GM21717 (cell line): ENCODE measurements around the gene ARL14EPL.
A peak's percentile ranks its signal among the peaks of the same experiment; 100 is the strongest.

Experiments
- ATAC-seq: cut with Tn5 transposase; IDR thresholded peaks from one replicate; pipeline ENCODE4 v1.9.1; 2021; ENCODE audit warnings: mild to moderate bottlenecking, moderate library complexity; ENCODE audit not compliant: unreplicated experiment

ARL14EPL gene

DNA sequence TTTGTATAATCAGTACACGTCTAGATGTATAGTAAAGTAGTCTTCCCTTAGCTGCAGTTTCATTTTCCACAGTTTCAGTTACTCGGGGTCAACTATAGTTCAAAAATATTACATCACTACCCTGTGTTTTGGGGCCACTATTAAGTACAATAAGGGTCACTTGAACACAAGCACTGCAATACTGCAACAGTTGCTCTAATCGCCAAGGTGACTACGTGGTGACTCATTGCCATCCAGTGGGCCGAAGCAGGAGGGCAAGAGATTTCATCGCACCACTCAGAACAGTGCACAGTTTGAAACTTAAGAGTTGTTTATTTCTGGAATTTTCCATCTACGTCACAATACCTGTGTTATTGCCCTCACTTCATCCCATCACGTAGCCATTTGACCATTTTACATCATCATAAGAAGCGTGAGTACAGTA is at the start of gene ARL14EPL:
Gene ARL14EPL (plus strand): TSS at position 379 of the 424 bp plus-strand sequence. CDS start 18,994 bp downstream, outside the sequence.
- peak; percentile 65 for ATAC-seq

DNA sequence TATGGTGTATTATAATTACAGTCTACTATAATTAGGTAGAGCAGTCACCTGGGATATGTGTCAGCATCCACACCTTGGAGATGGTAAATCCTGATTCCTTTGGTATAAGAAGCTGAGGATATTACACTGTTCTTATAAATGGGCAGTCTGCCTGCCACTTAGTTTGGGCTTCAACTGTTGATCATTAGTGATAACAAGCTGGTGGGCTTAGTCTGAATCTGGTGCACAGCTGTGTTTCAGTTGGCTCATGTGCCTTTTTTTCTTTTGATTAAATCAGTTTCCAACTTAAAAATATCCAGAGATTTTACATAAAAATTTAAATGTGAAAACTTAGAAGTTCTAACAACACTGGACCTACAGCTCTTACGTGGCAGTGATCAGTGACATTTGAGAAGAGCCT is 48.8 kb upstream of the ARL14EPL start:
- no peak for ATAC-seq

DNA sequence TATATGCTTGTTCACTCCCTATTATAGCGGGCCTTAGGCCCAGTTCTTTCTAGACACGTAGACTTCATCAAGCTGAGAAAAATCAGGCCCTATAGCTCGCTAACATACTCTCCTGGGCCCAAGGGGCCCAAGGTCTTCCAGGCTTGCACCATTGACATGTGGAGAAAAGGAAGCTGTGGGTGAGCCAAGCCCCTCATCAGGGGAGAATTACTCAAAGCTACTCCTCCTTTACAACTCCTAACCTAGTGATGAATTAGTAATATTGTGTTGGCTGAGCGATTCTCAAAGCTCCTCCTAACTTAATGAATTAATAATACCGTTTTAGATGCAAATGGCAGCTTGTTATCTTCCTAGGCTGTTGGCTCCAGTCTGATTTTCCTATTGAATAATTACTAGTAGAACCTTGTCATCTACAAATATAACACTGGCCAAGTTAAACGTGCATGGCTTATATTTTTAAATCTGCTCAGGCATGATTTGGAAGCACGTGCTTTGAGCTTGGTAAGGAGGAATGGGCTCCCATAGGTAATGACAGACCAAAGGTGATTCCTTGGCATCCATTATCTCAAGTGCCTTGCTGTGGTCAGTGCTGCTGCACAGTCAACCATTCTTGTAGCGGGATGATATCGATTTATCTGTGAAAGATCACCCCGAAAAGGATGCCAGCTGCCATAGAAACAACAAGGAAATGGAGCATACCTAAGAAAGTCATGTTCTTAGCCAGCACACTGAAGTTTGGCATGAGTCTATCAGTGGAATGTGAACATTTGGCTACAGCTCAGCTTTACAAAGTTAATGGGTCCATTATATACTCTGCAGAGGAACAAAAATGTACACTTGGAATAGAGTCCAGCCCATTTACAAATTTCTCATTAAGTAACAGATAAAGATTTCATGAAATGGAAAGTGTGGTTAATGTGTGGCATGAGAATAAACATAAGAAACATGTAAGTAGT is 46.2 kb upstream of the ARL14EPL start:
- ATAC-seq = no peak

DNA sequence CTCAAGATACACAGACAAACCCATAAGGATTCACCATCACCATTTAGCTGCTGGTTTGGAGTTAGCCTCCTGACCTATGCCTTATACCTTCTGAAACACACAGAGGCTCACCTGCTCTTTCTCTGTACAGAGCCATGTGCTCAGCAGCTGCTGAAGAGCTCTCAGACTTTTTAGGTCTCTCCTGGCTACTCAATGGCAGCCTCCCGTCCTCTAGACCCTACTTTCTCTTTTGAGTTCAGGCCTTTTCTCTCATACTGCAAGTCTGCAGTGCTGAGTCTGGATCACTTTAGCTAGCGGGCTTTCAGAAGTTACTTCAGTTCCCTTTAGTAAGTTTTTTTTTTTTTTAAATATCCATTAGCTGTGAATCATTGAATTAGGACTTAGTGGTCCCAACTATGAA is 44.3 kb upstream of the ARL14EPL start:
- ATAC-seq = no peak

DNA sequence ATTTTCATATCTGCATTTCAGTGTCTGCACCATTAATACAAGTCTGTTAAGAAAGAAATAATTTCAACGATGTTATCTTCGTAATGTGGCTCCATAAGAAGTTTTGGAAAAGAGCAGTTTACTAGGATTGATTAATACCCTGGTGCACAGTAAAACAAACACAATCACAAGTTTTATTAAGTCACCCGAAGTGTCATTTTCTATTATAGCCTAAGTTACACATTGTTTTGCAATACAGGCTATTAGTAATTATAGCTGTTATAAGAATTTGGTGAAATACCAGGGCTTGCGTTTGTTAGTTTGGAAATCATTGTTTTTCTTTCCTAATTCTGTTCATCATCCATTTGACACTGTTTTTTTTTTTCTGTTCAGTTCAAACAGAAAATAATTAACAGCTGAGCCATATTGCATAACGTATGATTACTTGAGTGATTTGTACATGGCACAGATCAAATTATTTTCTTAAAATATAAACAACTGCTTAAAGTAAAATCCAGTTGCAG is 39.4 kb upstream of the ARL14EPL start:
- no peak for ATAC-seq

DNA sequence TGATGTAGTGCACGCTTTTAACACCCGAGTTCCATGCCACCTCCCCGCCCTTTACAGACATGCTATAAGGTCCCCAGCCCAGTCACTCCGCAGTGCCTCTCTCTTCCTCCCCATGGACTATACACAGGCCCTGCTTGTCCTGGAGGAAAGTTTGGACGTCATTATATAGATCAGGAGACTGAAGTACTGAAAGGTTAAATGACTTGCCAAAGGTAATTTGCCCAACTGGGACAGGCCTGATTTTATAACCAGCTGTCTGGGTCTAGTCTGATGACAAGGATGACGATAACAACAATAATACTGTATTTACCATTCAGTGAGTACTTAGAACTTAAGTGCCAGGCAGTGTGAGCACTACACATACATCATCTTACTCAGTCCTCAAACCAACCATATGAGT is 36.9 kb upstream of the ARL14EPL start:
- ATAC-seq = no peak

DNA sequence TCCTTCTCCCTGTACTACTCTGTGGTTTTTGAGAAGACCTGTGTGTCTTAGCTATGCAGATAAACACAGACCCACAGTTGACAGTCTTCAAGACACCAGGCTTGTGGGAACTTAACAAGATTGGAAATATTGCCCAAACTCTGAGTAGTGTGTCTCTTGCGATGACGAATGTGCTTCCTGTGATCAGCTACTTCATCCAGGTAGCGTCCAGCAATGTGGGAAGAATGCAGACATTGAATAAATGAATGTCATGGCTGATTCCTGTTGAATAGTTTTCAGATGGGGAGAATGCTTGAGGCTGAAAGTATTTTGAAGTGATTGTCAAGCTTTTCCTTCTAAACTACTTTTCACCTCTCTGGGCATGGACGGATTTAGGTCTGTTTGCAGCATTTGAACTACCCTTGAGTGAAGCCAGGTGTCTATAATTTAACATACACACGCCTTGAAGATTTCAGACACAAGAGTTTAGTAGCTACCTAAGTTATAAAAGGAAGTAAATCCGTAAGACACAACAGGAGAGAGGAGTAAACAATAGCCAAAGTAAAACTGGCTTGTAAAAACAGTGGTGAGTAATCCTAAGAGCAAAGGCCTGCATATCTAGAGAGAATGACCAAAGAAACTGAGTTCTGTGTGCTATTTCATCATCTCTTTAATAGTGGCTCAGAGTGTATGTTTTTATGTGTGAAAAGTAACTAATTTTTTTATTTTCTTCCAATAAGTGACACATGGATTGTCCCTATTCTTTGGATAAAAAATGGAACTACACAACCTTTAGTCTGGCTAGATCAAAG is 30.0 kb upstream of the ARL14EPL start:
- no peak for ATAC-seq

DNA sequence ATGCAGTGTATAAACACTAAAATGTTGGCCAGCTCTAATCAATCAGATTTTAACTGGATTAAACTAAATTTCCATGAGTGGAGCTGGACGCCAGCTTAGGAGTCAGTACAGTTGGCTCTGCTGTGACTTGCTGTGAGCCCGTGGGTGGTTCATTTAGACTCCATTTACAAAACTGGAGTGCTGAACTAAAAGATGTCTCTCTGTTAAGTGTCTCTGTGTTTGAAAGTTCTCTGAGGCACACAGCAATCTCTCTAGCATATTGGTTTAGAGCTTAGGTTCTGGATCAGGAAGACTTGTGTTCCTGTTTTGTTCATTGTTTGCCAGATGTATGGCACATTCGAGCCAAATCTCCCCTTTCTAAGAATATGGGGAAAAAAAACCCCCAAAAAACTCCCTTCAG is 28.0 kb upstream of the ARL14EPL start:
- no peak for ATAC-seq

DNA sequence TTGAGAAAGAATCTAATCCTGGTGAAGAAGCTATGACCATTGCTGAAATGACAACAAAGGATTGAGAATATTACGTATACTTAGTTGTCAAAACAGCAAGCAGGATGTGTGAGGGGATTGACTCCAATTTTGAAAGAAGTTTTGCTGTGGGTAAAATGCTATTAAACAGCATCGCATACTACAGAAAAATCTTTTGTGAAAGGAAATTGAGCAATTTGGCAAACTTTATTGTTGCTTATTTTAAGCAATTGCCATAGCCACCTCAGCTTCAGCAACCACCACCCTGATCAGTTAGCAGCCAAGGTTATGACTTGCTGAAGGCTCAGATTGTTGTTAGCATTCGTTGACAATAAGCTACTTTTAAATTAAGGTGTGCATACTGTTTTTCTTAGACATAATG is 22.5 kb upstream of the ARL14EPL start:
- ATAC-seq = no peak

DNA sequence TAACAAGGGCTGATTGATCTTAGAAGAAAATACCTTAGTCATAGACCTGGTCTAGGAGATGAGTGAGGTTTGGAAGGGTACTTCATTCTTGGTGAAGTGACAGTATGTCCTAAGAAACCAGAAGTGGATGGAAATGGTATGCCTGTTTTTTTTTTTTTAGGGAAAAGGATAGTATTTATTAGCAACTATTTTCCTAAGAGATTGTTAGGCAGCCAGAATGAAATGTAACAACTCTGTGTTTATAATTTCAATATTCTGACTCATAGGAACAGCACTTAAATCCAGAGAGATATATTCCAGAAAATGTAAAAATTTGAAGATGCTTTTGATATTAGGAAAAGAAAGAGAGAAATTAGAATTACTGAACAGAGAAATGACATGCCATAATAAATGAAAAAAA is 21.2 kb upstream of the ARL14EPL start:
- no peak for ATAC-seq

DNA sequence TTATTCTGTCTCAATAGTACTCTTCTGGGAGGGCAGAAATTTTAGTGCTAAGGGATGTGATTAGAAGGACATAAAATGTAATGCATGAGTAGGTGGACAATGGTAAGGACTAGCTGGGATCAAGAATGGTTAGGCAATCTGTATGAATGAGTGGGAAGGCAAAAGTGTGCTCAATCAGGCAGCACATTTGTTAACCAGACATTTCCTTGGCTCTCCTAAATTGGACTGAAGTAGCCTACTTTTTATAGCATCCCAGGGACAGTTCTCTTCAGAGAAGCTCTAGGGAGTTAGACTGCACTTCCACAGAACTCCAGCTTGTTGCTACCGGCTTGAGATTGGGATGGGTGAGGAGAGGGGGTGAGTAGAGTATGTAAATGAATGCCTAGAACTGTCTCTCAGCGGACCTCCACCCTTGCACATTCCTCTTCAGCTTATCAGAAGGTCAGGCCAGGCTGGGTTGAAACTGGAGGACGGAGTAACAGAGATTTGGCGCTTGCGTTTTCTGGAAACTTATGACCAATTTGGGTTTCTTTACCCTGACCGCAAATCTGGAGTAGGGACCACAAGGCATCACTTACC is 19.0 kb upstream of the ARL14EPL start:
- ATAC-seq = no peak

DNA sequence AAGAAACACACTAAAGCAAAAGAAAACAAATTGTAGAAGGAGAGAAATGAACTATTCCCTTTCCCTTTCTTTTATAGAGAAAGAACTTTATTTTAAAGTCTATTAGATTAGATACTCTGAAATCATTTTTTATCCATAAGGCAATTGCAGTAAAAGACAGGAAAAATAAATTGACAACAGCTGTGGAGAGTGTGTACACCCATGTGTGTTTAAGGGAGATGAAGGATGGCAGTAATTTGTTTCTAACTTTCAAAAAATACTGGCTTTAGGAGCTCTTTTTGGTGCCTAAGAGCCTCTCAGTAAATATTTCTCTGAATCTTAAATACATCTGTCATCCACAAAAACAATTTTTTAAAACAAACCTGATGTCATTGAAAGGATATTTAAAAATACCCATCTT is 18.3 kb upstream of the ARL14EPL start:
- ATAC-seq = no peak

DNA sequence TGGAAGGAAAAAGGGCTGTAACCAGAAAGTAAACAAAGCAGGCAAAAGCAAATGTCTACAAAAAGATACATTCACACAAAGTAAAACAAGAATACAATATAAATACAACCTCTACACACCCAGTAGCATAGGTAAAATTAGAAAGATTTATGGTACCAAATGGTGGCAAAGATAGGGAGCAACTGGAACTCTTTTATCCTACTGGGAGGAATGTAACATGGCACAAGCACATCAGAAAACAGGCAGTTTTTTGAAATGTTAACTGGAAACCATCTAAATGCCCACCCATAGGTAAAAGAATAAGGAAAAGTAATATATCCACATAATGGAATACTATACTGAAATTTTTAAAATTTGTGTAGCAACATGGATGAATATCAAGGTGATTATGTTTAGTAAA is 8.7 kb upstream of the ARL14EPL start:
- ATAC-seq = no peak

DNA sequence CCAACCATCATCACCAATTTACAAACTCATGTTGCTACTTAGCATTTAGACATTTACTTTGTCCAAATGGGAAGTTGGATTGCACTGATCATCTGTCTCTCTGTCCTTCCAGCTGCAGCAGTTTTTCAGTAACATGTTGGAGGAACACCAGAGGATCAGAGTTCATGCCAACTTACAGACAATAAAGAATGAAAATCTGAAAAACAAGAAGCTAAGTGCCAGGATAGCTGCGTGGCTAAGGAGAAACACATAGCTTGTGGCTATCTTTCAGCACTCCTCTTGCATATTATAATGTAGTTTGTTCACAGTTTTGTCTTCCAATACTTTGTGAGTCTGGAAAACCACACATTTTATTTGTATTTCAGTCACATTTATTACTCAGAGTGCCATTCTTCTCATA is 6.4 kb upstream of the ARL14EPL start:
- ATAC-seq = no peak

DNA sequence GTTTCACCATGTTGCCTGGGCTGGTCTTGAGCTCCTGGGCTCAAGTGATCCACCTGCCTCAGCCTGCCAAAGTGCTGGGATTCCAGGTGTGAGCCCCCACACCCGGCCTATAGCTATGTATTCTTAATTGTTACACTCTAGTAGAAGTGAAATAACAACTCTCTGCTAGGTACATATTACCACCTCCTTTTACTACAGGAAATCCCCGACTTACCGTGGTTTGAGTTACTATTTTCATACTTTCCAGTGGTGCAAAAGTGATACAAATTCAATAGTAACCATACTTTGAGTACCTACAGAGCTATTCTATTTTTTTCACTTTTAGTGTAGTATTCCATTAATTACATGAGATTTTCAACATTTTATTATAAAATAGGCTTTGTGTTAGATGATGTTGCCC is 719 bp downstream of the ARL14EPL start:
- peak; percentile 61 for ATAC-seq

DNA sequence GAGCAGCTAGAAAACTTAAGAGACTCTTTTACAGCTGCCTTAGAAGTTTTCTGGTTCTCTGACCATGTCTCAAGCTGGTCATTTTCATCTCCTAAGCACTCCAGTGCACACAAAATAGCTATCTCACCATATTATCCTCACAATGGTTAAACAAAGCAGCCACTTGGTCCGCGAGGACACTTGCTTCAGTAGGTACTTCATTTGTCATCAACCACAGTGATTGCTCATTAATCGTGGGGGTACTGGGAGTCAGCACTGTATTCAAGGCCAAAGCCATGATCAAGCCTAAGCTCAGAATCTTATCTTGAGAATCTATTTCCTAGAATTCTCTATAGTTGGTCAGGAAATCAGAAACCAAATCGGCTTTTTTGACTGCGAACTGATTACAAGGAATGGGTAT is 2.9 kb downstream of the ARL14EPL start:
- no peak for ATAC-seq

DNA sequence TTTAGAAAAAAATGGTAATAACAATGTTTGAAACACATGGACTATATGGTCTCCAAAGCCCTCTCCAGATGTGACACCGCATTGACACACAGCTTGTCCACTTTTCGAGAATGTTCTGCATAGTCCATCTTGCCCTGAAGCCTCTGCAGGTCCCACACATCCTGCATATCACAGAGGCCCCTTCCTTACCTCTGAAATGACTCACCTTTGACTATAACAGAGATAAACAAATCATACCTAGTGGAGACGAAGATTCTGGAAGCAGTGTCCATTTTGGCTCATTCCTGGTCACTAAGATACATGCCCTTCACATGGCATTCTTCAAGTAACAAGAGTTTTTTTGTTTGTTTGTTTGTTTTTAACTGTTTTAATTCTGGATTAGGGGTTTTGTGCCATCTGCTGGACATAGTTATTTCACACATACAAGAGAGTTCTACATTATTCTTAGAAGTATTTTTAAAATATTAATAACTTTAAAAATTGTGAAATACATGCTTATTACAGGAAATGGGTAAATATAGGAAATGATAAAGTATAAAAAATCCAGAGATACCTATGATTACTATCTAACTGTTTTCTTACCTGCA is 5.1 kb downstream of the ARL14EPL start:
- ATAC-seq = no peak

DNA sequence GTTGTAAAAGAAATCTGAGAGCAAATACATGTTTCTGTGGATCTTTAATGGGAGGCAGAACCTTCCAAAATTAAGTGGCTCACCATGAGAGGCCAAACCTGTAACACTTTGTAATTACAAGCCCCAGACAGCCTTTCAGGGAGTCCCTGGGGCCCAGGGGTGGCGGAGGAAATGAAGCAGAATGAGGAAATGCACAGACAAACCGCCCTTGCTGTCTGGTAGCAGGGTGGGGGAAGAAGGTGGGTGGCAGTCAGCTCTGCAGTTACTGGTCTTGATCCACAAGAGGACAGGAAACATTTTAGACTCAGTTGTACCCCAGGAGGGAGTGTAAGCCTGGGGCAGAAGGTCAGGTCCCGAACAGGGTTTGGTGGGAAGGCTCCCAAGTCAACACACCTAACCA is 6.5 kb downstream of the ARL14EPL start:
- ATAC-seq = peak; percentile 77

DNA sequence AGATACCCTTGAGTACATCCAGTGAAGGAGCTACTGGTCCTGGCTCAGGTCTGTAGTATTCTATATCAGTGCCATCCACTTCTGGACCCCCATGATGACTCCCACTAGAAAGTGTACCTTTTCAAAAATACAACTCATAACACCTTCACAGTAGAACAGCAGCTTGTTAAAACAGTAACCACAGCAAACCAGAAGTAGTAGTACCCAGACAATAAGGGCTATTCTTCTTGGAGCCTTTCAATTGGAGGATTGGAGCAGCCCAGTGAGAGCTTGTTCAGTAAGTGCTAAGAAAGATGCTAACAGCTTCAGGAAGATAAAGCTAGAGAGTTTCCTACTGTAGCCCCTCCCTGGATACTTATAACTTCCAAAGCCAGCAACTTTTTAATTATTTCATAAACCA is 10.1 kb downstream of the ARL14EPL start:
- ATAC-seq = no peak

DNA sequence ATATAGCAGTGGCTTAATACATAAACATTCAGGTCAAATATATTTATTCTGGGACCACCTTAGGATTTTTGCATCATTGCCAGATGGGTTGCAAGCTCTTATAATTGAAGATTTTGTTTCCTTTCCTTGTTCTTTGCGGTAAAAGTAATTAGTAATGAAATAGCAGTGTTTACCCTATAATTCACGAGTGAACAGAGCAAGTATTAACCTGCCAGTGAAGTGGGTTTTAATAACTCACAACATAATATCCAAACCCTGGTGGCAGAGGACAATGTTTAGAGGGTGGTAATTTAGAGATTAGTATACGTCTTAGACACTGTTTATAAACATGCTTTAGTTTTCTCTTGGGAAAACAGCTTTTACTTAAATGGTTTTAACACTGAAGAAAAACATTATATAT is 11.8 kb downstream of the ARL14EPL start:
- ATAC-seq = no peak

DNA sequence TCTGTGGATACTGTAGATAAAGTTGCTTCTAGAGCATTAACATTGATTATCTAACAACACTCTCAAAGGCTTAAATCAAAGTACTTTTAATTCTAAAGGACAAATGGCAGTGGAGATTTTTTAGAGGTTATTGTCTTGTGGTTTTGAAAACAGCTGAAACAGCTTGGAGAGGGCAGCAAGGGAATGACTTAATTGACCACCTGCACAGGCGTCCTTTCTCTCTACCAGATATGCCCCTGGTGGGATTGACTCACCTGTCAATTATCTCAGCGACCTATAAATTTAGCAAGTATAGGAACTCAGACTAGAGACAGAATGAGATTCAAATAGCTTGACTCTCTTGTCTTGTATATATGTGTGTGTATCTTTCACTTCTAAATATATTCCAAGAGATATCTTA is 13.5 kb downstream of the ARL14EPL start:
- no peak for ATAC-seq
